Mesenteric fat pad (tissue), 1 donor: Measurements from ENCODE around the gene SLC16A5. TPM values are rescaled to one million over a fixed set of nuclear protein-coding genes. Genes with fewer than 3 reads are reported as not detected.
"Not testable (repeated sequence)": the region's sequence is repeated elsewhere in the genome, so short reads cannot be mapped to it uniquely, and the experiment has no call there.

ENCODE experiments used
- DNase-seq: peaks from one replicate; pipeline ENCODE4 v3.0.0-alpha.2; 2020; ENCODE audit warnings: low spot score
- total RNA-seq: library from RNA; stranded (reverse); fragmentation: NEBNext Ultra II Directional; extraction: Animal tissue kit (Norgen Biotek cat#: 25700); gene quantifications from one replicate; pipeline ENCODE4 v1.2.1, GENCODE V29; 2021
- donor health status: DM: yes; HTN: yes; CAD: no.

The SLC16A5 gene
- total RNA-seq, 1 donor from 2014 or later = 12.3 TPM

DNA sequence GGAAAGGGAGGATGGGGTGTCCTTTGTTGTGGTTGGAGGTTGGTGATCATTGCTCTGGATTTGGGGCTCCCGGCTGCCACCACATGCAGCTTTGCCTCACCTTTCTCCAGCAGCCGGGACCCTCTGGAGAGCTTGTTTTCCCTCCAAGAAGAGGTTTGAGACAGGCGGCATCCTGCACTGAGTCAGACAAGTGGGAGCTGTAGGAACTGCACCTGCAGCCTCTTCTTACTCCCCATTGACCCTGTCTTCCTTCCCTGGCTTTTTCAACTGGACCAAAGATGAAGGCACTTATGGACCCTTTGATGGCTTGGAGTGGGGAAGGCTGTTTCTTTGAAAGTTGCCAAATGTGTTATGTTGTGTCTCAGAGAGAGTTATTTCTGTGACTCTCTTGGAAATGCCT, 24.1 kb upstream of the SLC16A5 start:
- no peak for DNase-seq

DNA sequence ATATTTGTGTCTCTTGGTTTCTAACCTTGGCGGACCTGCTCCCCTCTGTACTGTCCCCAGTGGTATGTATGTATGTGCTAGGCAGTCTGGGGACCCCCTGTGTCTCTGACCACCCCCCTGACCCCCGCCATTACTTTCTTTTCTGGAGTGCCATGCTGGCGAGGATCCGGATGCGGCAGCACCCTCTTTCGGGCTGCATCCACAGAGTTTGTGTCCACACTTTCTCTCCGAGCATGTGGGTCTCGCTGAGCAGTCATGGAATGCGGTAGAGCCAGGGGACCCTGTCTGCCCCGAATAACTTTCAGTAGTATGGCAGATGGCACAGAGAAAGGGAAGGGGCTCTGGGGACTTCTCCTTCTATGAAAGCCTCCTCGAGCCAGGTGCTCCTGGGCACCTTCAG, 23.7 kb upstream of the SLC16A5 start:
- DNase-seq = no peak

GRCh38 chr17:75064460-75064859, 23.3 kb upstream of the SLC16A5 start:
- DNase-seq = no peak

DNA sequence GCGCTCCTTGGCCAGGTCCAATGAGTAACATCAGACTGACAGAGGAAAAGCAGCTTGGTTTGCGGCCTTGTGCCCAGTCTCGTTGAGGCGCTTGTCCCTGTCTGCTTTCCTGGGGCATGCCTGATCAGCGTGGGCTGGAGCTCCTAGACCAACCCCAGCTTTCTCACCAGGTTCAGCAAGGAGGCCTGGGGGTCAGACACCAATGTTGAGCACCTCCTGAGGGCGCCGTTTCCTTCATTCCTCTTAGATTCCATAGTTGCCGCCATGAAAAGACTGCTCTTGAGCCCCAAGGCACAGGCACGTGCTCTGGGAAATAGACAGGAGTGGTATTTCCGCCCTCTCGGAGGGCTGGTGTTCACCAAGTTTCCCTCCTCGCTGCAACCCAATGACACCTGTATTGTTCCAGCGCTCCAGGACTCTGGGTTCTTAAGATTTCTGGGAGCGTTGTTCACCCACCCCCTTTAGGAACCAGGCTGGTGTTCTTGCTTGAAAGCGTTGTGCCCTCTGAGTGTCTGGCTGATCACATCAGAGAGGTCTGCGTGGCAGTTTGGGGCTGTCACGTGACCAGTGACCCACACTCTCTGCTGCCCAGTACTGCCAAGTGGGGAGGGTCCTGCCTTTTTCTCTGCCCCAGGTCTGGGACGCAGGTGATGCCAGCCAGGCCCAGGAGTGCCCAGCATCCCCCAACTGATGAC, 22.7 kb upstream of the SLC16A5 start:
- no peak for DNase-seq

- DNase-seq = no peak
Measured at GRCh38 chr17:75065562-75066151, 22.1 kb upstream of the SLC16A5 start.

GRCh38 chr17:75067856-75068255, 19.9 kb upstream of the SLC16A5 start:
- no peak for DNase-seq

DNA sequence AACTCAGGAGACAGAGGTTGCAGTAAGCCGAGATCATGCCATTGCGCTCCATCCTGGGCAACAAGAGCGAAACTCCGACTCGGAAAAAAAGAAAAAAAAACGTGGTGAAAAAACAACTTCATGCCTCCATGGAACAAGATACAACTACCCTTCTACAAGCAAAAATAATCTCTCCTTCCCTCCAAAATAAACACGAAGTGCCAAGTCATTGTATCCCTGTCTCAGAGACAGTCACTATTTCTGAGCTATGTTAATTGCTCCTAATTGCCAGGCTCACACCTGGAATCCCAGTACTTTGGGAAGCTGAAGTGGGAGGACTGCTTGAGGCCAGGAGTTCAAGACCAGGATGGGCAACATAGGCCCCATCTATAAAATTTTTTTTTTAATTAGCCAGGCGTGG, 19.0 kb upstream of the SLC16A5 start:
- no peak for DNase-seq

DNA sequence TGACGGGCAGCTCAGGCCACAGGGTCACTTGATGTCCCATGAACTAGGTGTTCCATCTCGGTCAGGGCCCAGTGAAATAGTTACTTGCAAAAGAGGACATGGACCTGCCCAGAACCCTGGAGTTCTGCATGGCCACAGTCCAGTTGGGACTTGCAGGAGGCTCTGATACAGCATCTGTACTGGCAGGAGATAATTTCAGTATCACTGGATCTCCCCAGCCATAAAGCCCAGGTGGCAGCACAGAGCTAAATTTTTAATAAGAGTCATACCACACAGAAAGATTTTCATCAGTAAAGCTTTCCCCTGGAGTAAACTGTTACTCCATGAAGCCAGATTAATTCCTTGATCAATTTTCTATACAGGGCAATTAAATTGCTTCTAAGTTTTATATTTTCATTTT, 18.0 kb upstream of the SLC16A5 start:
- no peak for DNase-seq

- not testable (repeated sequence) for DNase-seq
Measured at GRCh38 chr17:75071478-75072271, 16.1 kb upstream of the SLC16A5 start.

- not testable (repeated sequence) for DNase-seq
Measured at GRCh38 chr17:75072909-75073308, 14.8 kb upstream of the SLC16A5 start.

DNA sequence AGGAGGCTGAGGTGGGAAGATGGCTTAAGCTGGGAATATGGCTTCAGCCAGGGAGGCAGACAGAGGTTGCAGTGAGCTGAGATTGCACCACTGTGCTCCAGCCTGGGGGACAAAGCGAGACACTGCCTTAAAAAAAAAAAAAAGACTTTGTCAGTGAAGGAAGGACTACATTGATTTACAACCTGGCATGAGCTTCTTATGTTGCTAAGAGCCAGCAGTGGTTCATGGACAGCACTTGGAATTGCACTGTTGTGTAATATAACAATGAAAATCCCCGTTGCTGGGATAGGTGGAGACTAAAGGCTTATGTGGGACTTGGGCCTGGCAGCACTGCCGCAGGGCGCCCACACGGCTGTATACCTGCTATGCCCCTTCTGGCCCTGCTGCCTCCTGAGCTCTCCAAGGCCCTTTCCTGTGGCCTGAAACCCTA, 14.1 kb upstream of the SLC16A5 start:
- DNase-seq = no peak

DNA sequence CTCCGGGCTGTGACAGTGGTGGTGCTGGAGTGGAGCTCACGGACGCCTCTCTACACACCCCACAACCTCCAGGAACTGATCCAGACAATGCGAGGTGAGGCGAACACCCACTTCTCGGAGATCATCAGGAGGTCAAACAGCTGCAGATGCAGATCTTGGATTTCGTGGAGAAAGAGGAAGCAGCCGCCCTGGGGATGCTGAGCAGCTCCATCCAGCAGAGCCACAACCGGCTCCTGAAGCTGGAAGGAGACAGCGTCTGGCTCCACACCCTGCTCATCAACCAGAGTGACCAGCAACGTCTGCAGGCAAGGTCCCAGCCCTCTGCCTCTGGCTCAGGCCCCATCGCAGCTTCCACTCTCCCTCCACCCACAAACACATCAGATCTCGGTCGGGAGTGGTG, 13.2 kb upstream of the SLC16A5 start:
- DNase-seq = no peak

- no peak for DNase-seq
Measured at GRCh38 chr17:75075597-75076336, 12.0 kb upstream of the SLC16A5 start.

GRCh38 chr17:75077072-75077495, 10.7 kb upstream of the SLC16A5 start:
- no peak for DNase-seq

- DNase-seq = peak; percentile 94
Measured at GRCh38 chr17:75077496-75078283, 10.1 kb upstream of the SLC16A5 start.

- no peak for DNase-seq
Measured at GRCh38 chr17:75078284-75079022, 9.3 kb upstream of the SLC16A5 start.

- no peak for DNase-seq
Measured at GRCh38 chr17:75079023-75079373, 8.8 kb upstream of the SLC16A5 start.

- DNase-seq = no peak
Measured at GRCh38 chr17:75081611-75082540, 5.9 kb upstream of the SLC16A5 start.

- no peak for DNase-seq
Measured at GRCh38 chr17:75082683-75083082, 5.1 kb upstream of the SLC16A5 start.
